HG03280 (cell line): ENCODE results near the gene MTA2.

Experiments
- ATAC-seq: cut with Tn5 transposase; IDR thresholded peaks from one replicate; pipeline ENCODE4 v1.9.1; 2021; ENCODE audit warnings: mild to moderate bottlenecking, moderate library complexity; ENCODE audit not compliant: unreplicated experiment

MTA2 gene

DNA sequence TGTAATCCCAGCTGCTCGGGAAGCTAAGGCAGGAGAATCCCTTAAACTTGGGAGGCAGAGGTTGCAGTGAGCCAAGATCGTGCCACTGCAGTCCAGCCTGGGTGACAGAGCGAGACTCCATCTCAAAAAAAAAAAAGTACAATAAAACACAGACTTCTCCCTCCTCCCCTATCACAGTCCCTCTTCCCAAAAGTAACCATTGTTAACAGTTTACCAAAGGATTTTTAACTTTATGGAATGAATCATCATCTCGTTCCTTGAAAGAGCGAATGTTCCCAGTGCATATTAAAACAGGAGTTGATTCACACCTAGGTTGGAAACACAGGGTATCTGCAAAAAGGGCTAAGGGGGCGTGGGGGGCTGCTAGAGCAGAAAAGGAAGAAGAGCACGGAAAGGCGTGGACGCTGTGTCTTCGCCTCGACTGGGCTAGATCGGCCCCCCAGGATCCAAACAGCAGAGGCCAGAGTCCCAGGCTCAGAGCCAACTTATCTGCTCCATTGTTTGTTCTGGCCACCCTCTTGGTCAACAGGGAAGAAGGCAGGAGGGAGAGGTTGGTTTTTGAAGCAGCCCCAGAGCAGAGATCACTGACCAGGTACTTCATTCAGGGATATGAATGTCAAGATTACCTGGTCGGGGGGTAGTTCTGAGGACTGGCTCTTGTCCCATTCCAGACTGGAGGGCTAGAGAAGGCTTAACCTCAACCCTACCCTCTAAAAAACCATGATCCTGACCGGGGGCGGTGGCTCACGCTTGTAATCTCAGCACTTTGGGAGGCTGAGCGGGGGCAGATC, 52.9 kb downstream of the MTA2 start:
- ATAC-seq = no peak

GRCh38 chr11:62547691-62548281, 53.9 kb downstream of the MTA2 start:
- ATAC-seq = no peak

DNA sequence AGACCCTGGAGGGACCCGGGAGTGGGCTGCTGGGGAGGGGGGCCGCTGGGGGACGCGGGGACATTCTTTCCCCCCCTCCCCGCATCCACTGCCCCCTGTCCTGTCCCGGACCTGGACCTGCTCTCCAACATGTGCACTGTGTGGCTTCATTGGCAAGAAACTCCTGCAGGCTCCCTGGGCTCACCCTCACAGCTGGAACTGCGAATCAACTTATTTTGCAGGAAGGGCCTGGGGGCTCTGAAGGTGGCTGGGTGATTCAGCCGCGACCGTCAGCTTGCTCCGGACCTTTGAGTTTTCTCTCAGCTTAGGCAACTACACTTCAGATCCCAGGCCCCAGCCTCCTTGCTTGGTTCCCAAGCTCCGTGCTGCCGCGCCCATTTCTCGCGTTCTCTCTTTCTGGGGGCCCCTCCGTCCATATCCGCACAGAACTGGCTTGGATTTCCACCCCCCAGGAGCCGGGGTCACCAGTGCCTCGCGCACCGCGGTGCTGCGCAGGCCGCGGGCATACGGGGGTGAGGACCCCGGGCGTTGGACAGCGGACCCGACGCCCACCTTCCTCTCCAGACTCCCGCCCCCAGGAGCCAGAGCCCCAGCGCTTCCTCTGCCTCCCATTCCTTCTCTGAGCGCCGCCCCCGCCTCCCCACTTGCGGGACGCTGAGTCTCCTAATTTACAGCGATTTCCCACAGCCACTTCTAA, 54.6 kb downstream of the MTA2 start:
- ATAC-seq = no peak

- peak; percentile 33 for ATAC-seq
These were observed 55.3 kb downstream of the MTA2 start, which contains the start of gene AHNAK for GRCh38 chr11:62546244-62546928. AHNAK (minus strand) TSS chr11:62546806; CDS start chr11:62536098, 10,708 bp downstream.

DNA sequence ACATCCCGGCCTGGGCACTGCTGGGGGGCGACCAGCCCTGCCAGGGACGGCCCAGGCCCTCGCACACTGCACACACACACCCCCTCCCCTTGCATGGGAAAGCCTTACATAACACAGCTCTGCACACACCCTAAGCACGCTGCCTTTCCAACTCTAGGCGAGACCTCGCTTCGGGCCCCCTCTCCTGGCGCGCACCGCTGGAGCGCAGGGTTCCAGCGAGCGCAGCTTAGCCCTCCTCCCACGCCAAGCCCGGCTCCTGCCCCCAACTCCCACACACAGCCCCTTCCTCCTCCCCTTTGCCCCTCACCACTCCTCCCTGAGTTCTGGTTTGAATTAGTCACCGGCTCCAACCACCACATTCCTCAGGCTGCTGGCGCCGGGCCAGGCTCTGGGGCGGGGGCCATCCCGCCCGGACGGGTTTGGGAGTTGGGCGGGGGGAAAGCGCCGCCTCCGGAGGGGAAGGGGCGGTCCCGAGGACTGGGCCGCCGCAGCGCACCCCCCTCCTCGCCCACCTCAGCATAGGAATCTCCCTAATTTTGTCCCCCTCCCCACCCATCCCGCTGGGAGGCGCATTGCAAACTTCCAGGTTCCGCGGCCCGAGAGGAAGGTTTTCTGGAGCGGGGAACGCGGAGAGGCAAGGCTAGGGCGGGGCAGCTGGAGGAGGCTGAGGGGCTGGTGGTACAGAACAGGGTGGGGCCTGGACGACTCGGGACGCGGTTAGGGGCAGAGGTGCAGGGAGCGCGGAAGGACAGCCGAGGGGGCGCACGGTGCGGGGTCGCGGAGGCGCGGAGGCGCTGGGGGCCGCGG, 56.0 kb downstream of the MTA2 start:
- no peak for ATAC-seq

DNA sequence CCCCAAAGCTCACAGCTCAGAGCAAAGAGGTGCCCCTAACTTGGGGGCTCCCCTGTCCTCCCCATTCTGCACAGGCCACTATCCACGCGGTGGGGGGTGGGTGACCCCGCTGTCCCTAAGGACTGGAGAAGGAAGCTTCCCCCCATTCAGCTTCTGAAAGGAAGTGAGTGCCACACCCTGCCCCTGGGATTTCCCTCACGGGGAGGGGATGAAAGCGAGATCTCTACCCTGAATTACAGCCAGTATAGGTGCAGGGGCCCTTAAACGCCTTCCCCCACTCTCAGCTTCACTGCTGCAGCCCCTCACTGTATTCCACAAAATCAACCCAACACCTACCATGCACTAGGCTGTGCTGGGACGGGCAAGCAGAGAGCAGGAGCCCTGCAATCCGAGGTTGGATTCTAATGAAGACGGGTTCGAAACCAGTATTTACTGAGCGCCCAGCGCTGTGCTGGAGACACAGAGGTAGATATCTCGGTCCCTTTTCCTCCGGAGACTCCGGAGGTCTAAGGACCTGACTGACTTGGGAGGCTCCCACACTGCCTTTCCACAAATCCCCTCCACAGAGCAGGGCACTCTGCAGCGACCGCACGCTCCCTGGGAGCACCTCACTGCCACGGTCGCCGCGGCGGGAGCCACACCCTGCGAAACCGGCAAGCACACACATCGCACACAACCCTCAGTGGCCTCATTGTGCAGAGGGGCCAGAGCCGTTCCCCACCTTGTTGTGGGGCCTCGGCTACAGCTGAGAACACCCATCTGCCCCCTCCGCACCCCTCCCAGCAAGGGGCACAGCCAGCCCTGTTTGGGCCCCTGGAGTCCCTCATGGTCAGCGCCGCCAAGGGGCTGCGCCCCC, 56.9 kb downstream of the MTA2 start:
- no peak for ATAC-seq

DNA sequence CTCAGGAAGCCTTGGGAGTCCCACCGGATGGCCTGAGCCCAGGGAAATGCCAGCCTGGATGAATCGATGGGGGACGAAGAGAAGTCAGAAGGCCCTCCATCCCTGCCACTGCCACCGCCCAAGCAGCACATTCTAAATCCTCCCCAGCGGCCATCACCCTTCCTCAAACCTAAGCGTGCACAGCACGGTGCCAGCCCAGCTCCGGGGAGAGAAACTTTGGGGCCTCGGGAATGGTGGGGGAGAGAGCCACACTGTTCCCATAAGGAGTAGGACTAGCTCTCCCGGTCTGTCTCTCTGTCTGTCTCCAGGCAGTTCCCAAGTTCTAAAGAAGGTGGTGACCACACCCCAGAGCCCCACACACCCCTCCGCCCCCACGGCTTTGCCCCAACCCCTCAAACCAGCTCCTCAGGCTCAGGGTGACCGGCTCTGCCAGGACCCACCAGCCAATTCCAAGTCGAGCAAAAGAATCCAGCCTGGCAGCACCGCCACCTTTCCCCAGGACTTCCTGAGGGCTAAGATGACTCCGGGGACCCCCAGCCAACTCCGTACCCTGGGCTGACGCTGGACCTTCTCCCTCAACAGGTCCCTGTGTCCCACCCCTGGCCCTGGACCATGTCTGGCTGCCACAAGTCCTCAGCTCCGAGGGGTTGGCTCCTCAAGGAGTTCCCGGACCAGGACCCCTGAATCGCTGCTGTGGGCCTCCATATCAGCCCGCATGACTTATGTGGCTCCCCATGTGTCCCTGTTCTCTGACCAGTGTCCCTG, 57.8 kb downstream of the MTA2 start:
- no peak for ATAC-seq
